ENCODE results near the gene MYH7B.

- no peak for TF ChIP-seq CTCF (IDR thresholded peaks at IDR 0.05)
- no peak for TF ChIP-seq POLR2A (IDR thresholded peaks at IDR 0.05)
Measured at GRCh38 chr20:34994509-34995131, 39.0 kb downstream of the MYH7B start.

Measured in testis (tissue), 2 donors.